Measurements from ENCODE around the gene DBX2.
A peak's percentile ranks its signal among the peaks of the same experiment; 100 is the strongest.

DBX2 gene

DNA sequence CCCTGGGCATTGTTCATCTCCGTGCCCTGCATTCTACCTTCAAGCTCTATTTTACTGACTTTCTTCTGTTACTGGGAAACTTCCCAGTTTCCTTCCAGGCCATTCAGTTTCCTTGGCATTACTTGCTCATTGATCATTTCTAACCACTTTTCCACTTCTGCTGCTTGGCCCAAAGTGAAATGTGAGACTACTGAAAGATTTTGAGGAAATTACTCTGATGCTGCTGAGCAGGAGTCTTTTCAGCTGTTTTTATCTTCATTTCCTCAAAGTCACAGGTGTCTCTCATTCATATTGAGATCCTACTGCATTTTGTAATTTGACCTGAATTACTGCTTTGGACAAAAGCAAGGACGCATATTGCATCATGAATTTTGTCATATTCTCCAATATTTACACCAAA is 26.4 kb upstream of the DBX2 start:
- no peak for DNase-seq (ENCODE audit: low read depth)
- TF ChIP-seq, protein P1, sequence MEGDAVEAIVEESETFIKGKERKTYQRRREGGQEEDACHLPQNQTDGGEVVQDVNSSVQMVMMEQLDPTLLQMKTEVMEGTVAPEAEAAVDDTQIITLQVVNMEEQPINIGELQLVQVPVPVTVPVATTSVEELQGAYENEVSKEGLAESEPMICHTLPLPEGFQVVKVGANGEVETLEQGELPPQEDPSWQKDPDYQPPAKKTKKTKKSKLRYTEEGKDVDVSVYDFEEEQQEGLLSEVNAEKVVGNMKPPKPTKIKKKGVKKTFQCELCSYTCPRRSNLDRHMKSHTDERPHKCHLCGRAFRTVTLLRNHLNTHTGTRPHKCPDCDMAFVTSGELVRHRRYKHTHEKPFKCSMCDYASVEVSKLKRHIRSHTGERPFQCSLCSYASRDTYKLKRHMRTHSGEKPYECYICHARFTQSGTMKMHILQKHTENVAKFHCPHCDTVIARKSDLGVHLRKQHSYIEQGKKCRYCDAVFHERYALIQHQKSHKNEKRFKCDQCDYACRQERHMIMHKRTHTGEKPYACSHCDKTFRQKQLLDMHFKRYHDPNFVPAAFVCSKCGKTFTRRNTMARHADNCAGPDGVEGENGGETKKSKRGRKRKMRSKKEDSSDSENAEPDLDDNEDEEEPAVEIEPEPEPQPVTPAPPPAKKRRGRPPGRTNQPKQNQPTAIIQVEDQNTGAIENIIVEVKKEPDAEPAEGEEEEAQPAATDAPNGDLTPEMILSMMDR (conservative IDR thresholded peaks at IDR 0.05; ENCODE audit: control insufficient read depth, insufficient read depth, low read depth, low read length): no peak
- H3K4me3 ChIP-seq (ENCODE audit: control insufficient read depth, low read depth, low read length): no peak overlapping the region

DNA sequence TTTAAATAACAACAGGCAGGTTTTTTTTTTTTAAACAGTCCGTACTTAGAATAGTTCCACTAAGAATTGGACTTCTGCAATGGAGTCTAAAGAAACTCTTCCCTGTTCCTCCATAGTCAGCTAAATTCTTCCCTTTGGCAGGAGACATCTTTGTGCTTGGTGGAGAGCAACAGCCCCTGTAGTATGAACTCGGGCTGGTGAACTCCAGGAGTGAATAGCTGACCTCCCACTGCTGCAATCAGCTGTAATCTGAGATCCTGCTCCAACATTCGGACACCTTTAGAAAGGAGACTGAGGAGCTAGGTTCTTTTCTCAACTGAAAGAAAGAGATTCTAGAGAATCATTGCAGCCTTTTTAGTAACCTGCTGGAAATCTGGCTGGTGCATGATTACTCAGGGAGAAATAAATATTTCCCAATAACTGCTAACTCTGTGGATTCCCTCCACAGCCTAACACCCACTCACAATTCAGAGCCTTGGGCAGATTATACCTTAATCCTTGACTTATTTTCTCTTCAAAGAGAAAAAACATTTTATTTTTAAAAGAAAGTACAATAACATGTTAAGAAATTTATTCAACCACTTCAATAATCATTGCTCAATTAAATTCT is 25.6 kb upstream of the DBX2 start:
- TF ChIP-seq, protein P1 (conservative IDR thresholded peaks at IDR 0.05; ENCODE audit: control insufficient read depth, insufficient read depth, low read depth, low read length): no peak
- H3K4me3 ChIP-seq (ENCODE audit: control insufficient read depth, low read depth, low read length): no peak overlapping the region
- DNase-seq (ENCODE audit: low read depth): no peak

DNA sequence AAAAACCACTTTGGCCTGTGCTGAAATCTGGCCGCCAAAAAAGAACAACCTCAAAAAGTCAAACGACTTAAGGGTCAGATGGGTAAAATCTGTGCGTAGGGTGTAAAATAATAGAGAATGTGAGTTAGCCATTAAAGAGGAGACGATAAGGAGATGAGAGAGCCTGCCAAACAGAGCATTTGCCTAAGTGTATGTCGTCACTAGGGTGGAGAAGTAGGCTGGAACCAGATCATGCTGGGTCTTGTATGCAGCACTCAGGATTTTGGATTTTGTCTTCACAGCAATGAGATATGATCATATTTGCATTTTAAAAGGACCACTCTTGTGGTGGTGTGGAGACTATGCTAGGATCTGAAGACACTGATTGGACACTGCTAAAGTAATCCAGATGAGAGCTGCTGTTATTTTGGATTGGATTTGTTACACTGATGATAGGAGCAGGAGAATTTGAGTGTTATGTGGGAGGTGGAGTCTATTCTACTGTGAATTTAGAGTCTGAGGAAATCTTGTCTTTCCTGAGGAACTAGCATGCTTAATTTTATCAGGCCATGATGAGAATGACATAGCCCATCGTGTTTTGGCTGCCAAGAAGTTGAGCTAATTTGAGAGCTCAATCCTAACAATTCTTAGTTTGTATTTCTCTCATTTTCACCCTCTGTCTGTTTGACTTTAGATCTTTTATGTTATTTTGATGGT is 24.8 kb upstream of the DBX2 start:
- no peak for DNase-seq (ENCODE audit: low read depth)
- TF ChIP-seq, protein P1 (conservative IDR thresholded peaks at IDR 0.05; ENCODE audit: control insufficient read depth, insufficient read depth, low read depth, low read length): no peak
- no peak overlapping the region for H3K4me3 ChIP-seq (ENCODE audit: control insufficient read depth, low read depth, low read length)

DNA sequence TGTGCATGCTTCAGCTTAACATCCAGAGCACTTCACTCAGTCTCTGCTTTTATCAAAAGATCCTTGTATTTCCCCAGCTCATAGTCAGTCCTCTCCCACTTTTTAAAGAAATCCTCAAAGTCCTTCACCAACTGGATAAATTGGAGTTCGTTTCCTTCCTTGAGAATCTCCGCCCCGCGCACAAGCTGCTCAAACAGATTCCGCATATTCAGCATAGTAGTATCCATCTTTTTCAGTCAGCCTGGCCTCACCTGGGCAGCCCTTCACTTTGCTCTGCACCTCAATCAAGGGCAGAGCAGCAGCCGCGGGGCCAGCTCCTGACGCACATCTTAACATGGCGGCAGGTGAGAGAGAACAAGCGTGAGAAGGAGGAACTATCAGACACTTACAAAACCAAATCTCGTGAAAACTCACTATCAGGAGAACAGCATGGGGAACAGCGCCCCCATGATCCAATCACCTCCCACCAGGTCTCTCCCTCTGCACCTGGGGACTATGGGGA is 14.3 kb upstream of the DBX2 start:
- no peak overlapping the region for H3K4me3 ChIP-seq (ENCODE audit: control insufficient read depth, low read depth, low read length)
- TF ChIP-seq, protein P1 (conservative IDR thresholded peaks at IDR 0.05; ENCODE audit: control insufficient read depth, insufficient read depth, low read depth, low read length): no peak
- DNase-seq (ENCODE audit: low read depth): no peak

DNA sequence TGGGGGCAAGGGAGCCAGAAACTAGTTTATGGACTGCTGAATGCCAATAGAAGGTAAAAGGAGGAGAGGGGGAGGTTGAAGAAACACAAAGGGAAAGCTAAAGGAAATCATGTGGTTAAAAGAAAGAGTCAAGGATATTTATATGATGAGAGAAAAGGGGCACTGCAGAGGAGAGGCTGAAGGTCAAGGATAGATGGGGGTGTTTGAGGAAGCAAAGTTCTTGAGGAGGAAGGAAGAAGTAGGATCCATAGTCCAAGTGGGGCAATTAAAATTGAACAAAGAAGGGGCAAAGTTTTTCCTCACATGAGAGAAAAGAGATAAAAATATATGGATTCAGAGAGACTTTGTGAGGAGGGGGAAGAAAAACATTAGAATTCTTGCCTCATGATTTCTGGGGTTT is 10.1 kb upstream of the DBX2 start:
- no peak for DNase-seq (ENCODE audit: low read depth)
- no peak overlapping the region for H3K4me3 ChIP-seq (ENCODE audit: control insufficient read depth, low read depth, low read length)
- TF ChIP-seq, protein P1 (conservative IDR thresholded peaks at IDR 0.05; ENCODE audit: control insufficient read depth, insufficient read depth, low read depth, low read length): no peak

DNA sequence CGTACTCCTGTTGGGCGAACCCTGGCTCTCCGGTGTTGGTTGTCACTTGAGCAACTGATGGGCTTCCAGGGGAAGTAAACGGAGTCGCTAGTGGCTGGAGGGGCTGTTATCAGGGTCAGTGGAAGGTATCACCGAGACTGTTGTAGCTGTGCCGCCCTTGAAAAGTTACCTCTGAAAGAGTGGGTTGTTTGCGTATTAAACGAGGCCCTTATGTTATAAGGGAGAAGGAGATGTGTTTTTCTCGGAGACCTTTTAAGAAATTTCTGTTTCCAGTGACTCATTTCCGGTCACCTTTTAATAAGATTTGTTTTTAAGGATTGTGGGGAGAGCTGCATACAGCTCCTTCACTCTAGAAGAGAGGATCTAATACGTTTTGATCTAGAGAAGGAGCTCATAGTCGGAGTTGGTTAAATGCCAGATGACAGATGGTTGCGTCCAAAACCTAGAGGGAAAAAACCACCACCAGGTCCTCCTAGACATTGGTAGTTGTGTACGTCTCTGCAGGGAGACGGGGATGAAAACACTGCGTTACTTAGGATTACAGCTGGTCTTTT is 750 bp upstream of the DBX2 start:
- H3K4me3 ChIP-seq (ENCODE audit: control insufficient read depth, low read depth, low read length): no peak overlapping the region
- TF ChIP-seq, protein P1 (conservative IDR thresholded peaks at IDR 0.05; ENCODE audit: control insufficient read depth, insufficient read depth, low read depth, low read length): no peak
- DNase-seq (ENCODE audit: low read depth): peak; percentile 31
